HG03354 (cell line): ENCODE measurements around the gene RAB5IF.
"Not testable (repeated sequence)": the region's sequence is repeated elsewhere in the genome, so short reads cannot be mapped to it uniquely, and the experiment has no call there.

Experiments used
- ATAC-seq: cut with Tn5 transposase; IDR thresholded peaks from one replicate; pipeline ENCODE4 v1.9.1; 2021; ENCODE audit warnings: mild to moderate bottlenecking; ENCODE audit not compliant: unreplicated experiment, poor library complexity, severe bottlenecking

The RAB5IF gene, protein sequence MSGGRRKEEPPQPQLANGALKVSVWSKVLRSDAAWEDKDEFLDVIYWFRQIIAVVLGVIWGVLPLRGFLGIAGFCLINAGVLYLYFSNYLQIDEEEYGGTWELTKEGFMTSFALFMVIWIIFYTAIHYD

DNA sequence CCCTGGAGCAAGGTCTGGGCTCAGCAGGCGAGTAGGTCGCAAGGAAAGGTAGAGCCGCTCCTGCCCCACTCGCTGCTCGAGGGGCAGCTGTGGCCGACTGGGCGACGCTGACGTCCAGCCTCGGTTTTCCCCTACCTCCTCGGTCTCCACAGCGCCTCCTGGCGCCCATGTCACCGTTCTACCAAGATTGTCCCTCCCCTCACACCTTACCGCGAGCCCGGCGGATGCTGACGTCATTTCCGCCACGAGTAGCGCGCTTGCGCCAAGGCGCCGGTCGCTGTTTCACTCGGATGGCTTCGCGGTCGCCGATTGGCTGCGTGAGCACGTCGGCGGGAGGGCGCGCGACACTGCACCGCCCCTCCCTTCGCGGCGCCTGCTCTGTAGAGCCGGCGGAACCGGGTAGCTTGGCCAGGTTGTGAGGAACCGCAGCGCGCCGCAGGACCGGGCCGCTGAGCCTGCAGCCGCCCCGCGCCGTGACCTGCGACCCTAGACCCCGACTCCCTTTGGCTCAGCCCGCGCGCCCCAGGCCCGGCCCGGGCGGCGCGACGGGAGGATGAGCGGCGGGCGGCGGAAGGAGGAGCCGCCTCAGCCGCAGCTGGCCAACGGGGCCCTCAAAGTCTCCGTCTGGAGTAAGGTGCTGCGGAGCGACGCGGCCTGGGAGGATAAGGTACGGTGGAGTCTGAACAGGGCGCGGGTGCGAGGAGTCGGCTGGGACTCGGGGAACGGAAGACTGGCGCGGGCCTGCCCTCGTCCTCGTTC lies at the start of gene RAB5IF:
RAB5IF (plus strand) TSS at position 381 of the 759 bp plus-strand sequence; CDS start at position 554, 173 bp downstream.
- peak; percentile 85 for ATAC-seq

DNA sequence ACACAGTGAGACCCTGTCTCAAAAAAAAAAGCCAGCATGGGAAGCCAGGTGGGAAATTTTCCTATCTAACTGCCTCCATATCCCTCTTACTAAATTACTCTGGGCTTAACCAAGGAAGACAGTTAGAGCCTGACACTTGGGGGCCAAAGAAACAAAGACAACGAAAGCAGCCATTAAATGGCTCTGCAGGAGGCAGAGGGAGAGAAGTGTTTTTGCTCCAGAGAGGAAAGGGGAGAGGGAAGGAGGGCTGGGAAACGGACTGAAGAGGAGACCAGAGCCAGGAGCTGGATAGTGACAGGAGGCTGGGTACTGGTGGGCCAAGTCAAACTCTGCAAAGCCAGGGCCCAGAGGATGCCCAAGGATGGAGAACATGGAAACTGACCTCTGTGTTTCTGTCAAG lies 42.9 kb upstream of the RAB5IF start:
- no peak for ATAC-seq

DNA sequence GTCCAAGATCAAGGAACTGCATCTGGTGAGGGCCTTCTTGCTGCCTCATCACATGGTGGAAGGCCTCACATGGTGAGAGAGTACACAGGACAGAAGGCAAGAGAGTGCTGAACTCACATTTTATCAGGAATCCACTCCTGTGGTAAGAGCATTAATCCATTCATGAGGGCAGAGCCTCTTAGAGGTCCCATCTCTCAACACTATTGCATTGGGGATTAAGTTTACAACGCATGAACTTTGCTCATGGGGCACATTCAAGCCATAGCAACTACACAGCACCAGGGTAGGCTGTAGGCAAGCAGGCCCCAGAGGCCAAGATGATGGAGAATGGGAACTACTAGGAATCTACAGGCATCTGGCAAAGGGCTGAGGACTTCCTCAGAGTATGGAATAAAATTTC lies 42.2 kb upstream of the RAB5IF start:
- ATAC-seq: no peak

DNA sequence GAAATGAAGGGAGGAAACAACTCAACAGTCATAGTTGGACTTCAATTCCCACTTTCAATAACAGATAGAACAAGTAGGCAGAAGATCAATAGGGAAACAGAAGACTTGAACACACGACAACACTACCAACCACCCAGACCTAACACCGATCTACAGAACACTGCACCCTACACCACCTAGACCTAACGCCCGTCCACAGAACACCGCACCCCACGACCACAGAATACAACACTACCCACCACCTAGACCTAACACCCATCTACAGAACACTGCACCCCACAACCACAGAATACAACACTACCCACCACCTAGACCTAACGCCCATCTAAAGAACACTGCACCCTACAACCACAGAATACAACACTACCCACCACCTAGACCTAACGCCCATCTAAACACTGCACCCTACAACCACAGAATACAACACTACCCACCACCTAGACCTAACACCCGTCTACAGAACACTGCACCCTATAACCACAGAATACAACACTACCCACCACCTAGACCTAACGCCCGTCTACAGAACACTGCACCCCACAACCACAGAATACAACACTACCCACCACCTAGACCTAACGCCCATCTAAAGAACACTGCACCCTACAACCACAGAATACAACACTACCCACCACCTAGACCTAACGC lies 41.4 kb upstream of the RAB5IF start:
- not testable (repeated sequence) for ATAC-seq

DNA sequence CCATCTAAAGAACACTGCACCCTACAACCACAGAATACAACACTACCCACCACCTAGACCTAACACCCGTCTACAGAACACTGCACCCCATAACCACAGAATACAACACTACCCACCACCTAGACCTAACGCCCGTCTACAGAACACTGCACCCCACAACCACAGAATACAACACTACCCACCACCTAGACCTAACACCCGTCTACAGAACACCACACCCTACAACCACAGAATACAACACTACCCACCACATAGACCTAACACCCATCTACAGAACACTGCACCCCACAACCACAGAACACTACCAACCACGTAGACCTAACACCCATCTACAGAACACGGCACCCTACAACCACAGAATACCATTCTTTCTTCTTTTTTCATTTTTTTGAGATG lies 40.9 kb upstream of the RAB5IF start:
- ATAC-seq: not testable (repeated sequence)

DNA sequence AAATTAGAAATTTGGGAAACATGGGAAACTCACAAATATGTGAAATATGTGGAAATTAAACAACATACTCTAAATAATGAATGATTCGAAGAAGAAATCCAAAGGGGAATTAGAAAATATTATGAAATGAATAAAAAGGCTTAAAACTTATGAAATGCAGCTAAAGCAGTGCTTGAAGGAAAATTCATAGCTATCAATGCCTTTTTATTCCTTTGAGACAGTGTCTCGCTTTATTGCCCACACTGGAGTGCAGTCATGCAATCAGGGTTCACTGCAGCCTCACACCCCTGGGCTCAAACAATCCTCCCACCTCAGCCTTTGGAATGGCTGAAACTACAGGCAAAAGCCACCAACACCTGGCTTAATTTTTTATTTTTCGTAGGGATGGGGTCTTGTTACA lies 40.1 kb upstream of the RAB5IF start:
- ATAC-seq: no peak

DNA sequence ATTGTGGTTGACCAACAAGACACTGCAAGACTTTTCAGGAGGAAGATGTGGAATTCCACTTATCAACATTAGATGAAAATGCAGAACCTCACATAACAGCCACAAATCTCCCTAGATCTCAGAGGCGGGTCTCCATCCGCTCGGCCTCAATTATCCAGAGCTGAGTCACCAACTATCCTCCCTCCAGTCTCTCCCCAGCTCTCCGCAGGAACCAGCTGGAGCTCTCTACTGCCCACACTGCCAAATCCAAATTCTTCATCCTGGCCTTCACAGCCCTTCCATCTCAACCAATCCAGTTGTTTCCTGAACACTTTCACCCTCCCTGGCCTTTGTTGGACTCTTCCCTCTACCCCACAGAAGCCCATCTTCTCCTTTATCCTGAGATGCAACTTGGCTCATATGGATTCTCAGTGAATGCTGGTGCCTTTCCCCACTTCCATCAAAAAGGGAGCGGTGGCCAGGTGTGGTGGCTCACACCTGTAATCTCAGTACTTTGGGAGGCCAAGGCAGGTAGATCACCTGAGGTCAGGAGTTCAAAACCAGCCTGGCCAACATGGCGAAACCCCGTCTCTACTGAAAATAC lies 35.6 kb upstream of the RAB5IF start:
- no peak for ATAC-seq

DNA sequence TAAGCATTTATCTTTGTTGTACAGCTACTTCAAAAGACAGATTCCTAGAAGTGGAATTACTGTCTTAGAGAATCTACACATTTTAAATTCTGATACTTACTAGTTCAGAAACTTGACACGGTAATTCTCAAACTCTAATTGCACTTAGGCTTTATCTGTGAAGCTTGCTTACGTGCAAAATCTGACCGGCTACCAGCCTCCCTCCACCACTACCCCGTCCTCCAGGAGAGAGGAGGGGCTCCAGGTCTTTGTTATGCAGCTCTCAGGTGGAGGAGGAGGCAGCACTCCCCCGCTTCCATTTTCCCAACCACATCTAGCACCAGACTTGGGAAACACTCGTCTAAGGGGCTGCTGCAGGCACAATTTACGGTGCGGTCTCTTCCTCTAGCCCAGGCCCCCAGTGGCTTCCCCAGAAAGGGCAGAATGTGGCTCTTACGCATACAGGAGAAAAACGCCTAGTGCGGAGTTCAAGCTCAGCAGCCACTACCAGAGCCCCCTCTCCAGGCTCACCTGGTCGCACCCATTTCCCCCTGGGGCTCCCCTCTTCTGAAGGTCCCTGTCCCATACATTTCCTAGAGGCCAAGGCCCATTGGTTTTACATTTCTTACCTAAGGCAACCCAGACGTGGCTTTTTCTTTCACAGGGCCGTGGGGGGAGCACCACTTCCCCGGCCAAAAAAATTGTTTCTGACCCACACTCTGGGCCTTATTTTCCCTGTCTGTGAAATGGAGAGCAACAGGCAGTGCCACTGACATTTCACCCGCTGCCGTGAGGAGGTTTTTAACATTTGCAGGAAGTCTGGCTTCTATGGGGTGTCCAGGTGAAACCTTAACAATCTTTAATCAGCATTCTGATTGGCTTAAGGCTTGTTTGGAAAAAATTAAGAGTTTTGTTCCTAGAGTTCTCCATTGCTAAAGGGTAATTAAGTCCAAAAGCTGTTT lies 33.7 kb upstream of the RAB5IF start:
- no peak for ATAC-seq

DNA sequence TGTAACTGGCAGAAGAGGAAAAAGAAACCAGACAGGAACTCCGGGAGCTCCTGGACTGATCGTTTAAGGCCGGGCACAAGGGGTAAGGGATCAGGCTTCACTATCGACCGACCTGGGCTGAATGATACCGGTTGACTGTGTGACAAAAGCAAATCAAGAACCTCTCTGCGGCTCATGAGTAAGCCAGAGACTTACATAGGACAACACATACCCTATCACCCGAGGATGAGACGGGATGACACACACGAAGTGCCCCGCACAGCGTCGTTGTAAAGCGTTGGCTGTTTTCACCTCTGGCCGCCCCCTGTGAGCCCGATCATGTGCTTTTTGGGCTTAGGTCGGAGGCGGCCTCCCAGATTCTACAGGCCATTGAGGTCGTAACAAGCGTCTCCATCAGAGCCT lies 32.9 kb upstream of the RAB5IF start:
- ATAC-seq: peak; percentile 30

DNA sequence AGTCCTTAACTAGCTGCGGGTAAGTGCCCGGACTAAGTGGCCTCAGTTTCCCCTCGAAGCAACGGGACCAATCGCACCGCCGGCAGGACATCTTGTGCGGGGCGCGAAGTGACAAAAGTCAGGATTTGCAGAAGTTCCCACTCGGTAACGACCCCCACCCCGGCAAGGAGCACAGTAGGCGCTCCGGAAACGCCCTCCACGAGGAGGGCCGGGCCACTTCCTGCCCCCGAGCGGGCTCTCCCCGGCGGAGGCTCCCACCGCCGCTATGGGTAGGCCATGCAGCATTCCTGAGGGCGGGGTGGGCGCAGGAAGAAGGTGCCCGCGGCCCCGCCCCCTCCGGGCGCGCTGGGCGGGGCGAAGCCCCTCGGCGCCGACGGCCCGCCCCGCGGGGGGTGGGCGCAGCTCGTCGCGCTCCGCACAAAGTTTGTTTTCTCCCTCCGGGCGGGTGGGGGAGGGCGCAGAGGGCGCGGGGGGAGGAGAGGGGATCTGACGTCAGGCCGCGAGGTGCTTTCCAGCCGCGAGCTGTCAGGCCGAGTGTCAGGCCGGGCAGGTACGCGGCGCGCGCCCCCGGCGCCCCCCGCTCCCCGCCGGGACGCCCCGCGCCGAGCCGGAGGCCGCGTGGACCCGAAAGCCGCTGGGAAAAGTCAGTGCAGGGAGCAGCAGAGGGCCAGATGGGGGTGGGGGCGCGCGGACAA lies 32.3 kb upstream of the RAB5IF start, which contains the start of gene TGIF2:
TGIF2 (plus strand) TSS at position 495 of the 695 bp plus-strand sequence. CDS start 5,178 bp downstream, outside the sequence.
- ATAC-seq: peak; percentile 60

DNA sequence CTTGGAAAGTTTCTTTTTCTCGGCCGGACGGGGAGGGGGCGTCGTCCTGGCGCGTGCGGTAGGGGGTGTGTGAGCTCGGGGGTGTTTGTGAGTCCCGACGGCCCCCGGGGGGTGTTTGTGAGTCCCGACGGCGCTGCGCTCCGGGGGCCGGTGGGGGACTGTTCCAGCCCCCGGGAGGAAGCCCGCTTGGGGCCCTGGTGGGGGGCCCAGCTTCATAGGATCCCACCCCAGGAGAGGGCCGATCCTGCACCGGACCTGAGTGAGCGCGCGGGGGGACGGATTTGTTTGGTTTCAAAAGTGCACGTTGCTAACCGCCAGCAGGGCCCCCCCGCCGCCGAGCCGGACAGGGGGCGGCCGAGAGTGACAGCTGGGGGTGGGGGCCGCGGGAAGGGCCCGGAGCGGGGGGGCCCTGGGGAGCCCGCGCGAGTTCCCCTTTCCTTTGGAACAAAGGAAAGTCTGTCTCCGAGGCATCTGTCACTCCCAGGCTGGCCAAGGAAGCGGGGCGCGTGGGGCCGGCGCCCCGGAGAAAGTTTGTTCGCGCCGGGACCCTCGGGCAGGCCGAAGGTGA lies 31.7 kb upstream of the RAB5IF start:
- ATAC-seq: peak; percentile 15

DNA sequence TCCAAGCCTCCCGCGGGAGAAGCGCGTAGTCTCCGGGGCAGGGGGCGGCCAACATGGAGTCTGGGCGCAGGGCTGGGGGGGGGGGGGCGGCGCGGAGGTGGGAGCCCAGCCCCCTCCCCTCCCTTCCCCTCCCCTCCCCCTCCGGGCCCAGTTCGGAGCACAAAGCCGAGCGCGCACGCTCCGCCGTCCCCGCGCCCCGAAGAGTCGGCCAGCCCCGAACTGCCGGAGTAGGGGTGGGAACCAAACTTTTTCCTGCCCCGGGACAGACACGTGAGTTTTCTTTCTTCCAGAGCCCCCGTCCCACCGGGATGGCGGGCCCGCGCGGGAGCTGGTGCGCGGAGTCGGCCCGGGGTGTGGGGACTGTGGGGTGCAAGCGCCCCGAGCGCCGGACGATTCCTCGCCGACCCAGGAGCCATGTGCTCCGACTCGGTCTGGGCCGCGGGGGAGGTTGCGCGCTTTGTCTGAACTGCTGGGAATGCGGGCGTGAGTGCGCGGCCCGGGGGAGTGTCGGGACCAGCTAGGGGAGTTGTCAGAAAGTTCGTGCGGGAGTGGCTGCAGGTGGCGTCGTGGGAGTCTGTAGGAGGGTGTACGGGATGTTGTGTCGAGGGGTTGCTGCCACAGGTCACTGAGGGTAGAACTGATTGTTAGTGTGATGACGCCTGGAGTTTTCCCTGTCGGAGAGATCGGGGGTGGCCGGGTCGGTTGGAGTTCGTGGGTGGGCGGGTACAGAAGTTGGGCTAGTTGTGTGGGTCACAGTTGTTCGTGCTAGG lies 31.0 kb upstream of the RAB5IF start:
- peak; percentile 5 for ATAC-seq

DNA sequence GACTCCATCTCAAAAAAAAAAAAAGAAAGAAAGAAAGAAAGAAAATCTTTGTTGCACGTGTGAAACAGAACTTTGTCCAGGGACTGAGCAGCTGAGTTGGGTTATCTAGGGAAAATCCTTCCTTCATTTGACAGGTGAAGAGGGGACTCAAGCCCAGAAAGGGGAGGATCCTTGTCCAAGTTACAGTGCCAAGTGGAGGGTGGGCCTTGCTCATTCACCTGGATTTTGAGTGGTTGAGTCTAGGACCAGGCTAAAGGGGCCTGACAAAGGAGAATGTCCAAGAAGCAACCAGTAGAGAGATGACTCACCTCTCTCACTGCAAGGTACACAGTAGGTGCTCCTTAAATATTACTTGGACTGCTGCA lies 29.5 kb upstream of the RAB5IF start:
- ATAC-seq: no peak

DNA sequence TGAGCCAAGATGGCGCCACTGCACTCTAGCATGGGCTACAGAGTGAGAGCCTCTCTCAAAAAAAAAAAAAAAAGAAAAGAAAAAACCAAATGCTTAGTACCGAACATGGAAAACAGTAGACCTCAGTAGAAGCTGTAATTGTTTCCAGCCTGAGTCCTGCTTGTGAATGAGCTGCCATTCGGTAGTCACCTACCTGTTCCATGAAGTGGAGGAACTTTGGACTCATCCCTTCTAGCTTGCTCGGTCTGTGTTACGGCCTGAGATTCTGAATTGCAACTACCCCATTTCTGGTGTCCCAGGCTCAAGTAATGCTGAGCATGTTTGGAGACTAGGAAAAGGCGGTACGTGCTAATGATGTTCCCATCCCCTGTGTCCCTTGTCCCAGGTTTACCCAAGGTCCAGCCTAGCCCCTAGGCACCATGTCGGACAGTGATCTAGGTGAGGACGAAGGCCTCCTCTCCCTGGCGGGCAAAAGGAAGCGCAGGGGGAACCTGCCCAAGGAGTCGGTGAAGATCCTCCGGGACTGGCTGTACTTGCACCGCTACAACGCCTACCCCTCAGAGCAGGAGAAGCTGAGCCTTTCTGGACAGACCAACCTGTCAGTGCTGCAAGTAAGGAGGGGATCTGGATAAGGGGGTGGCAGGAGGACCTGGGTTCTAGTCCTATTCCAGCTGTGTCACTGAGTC lies 27.1 kb upstream of the RAB5IF start:
- ATAC-seq: no peak

DNA sequence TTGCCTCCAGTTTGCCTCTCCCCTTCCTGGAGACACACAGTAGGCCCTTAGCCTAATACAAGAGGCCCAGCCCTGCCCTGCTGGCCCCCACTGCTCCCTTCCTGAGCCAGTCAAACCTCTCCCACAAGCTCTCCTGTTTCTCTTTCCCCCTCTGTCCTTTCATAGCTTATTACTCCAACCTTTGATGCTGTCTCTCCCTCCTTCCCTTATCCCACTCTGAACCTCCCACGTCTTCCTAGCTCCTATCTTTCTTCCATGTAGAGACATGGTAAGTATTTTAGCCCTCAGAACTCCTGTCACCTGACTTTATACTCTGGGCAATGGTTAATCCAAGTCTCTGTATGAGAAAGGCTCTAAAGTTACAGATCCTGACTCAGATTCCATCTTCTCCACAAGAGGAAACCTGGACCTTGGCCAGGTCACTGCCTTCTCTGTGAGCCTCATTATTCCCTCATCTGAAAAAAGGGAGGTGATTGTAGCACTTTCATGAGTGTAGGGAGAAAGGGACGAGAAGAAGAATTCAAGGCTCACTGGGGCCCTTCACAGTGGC lies 25.5 kb upstream of the RAB5IF start:
- no peak for ATAC-seq

DNA sequence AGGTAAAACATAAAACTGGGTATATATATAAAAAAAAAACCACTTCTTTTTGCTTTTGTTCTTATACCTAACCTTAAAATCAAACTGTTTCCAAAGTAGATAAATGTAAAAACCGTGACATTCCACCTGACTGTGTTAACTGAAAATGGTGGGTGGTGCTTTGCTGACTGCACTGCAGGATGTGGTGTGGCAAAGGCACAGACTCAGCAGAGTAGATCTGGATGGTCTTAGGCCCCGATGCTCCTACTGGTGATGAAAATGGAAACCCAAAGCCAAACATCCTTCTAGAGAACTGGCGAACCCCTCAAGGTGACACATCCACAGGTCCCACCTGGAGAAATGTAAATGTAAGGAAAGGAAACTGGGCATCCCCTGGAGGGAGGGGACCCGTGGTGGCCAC lies 23.3 kb upstream of the RAB5IF start:
- ATAC-seq: no peak

DNA sequence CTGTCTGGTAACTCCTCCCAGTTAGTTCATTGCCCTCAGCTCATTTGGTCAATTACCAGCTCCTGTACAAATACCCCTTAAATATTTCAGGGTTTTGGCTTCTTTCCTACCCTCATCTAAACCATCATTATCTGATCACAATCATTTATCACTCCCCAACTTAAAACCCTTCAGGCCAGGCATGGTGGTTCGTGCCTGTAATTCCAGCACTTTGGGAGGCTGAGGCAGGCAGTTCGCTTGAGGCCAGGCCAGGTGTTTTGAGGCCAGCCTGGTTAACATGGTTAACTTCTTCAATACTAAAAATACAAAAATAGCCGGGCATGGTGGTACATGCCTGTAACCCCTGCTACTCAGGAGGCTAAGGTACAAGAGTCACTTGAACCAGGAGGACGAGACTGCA lies 22.8 kb upstream of the RAB5IF start:
- no peak for ATAC-seq
